Right cardiac atrium (tissue), 5 donors: ENCODE data around the gene CISD1. TPM values are rescaled to one million over a fixed set of nuclear protein-coding genes. Genes with fewer than 3 reads are reported as not detected.
"Not testable (repeated sequence)": the region's sequence is repeated elsewhere in the genome, so short reads cannot be mapped to it uniquely, and the experiment has no call there.

Source experiments
- ATAC-seq, 2 donors: fragments of 200-7000 bp; cut with Tn5 transposase; one replicate each; pipeline versions ENCODE4 v1.8.0 to v1.9.1; 2020; ENCODE audit warnings: moderate library complexity in 2 of 2, mild to moderate bottlenecking in 1 of 2
- DNase-seq, 3 donors: peaks; one replicate each; pipeline ENCODE4 v3.0.0-alpha.2; 2020
- H3K27ac ChIP-seq: one replicate; pipeline ENCODE4 v1.5.1; 2013; ENCODE audit warnings: mild to moderate bottlenecking, low read length, control low read depth, moderate library complexity
- H3K27me3 ChIP-seq: one replicate; pipeline ENCODE4 v1.6.1; 2013; ENCODE audit not compliant: control insufficient read depth, insufficient read depth
- H3K4me1 ChIP-seq: one replicate; pipeline ENCODE4 v1.6.1; 2013; ENCODE audit warnings: low read length; ENCODE audit not compliant: control insufficient read depth, insufficient read depth
- H3K4me3 ChIP-seq: one replicate; pipeline ENCODE4 v1.5.1; 2013; ENCODE audit warnings: low read length, control low read depth
- H3K9me3 ChIP-seq: one replicate; pipeline ENCODE4 v1.6.1; 2013; ENCODE audit warnings: low read length; ENCODE audit not compliant: control insufficient read depth
- WGBS: extraction: QIAGEN DNeasy Blood & Tissue Kit; methylation state at CpG from one replicate; pipeline ENCODE4 v1.1.7; 2013; 5-methylcytosine and 5-hydroxymethylcytosine counted together
- intact Hi-C, 4 donors: fragments of 100-400 bp; cut with DNase I; formaldehyde crosslinking; loops; one replicate each; pipeline versions ENCODE4 v1.11.0 to v1.14.0; 2022 to 2023
- polyA plus RNA-seq: library from polyadenylated mRNA; stranded (reverse); fragments of 200-250 nt; gene quantifications from one replicate; pipeline ENCODE4 v1.2.3, GENCODE V29; 2013
- total RNA-seq, 4 donors: library from RNA; stranded (reverse); fragmentation: NEBNext Ultra II Directional; extraction: Animal tissue kit (Norgen Biotek cat#: 25700); gene quantifications; one replicate each; pipeline ENCODE4 v1.2.1, GENCODE V29; 2021
- donor health status: healthy with polysubstance abuse.
- donor health status: DM: no; HTN: yes; CAD: no.
- donor health status: DM: no; HTN: no; CAD: no.
- donor health status: DM: no; HTN: yes; CAD: no; lungs with severe emphysema.
- donor health status: DM: yes; HTN: yes; CAD: no.

CISD1 gene
- total and polyA plus RNA-seq, 5 donors: 100 to 159 (median 122) TPM

DNA sequence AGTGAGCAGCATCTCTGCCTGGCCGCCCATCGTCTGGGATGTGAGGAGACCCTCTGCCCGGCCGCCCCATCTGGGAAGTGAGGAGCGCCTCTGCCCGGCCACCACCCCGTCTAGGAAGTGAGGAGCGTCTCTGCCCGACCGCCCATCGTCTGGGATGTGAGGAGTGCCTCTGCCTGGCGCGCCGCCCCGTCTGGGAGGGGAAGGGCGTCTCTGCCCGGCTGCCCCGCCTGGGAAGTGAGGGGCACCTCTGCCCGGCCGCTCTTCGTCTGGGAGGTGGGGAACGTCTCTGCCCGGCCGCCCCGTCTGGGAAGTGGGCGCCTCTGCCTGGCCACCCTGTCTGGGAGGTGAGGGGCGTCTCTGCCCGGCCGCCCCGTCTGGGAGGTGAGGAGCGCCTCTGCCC is 25.2 kb upstream of the CISD1 start:
- H3K4me3 ChIP-seq, DNase-seq, ATAC-seq, H3K27ac ChIP-seq, H3K4me1 ChIP-seq, intact Hi-C loops, H3K27me3 ChIP-seq, H3K9me3 ChIP-seq: not testable (repeated sequence)
- 95% methylated on average over 31 of the region's 31 CpGs for WGBS

DNA sequence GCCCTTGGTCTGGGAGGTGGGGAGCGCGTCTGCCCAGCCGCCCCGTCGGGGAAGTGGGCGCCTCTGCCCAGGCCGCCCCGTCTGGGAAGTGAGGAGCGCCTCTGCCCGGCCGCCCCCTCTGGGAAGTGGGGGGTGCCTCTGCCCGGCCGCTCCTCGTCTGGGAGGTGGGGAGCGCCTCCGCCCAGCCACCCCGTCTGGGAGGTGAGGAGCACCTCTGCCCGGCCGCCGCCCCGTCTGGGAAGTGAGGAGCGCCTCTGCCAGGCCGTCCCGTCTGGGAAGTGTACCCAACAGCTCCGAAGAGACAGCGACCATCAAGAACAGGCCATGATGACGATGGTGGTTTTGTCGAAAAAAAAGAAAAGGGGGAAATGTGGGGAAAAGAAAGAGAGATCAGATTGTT is 24.7 kb upstream of the CISD1 start:
- H3K27me3 ChIP-seq, ATAC-seq, H3K9me3 ChIP-seq, H3K27ac ChIP-seq, intact Hi-C loops, H3K4me1 ChIP-seq, H3K4me3 ChIP-seq: not testable (repeated sequence)
- WGBS: 99% methylated on average over 24 of the region's 28 CpGs
- DNase-seq: peak in 1 of 3 donors; percentile 60

DNA sequence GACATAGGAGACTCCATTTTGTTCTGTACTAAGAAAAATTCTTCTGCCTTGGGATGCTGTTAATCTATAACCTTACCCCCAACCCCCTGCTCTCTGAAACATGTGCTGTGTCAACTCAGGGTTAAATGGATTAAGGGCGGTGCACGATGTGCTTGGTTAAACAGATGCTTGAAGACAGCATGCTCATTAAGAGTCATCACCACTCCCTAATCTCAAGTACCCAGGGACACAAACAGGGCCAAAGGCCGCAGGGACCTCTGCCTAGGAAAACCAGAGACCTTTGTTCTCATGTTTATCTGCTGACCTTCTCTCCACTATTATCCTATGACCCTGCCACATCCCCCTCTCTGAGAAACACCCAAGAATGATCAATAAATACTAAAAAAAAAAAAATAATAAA is 24.3 kb upstream of the CISD1 start:
- H3K4me3 ChIP-seq, ATAC-seq, H3K4me1 ChIP-seq, H3K27ac ChIP-seq, H3K27me3 ChIP-seq, H3K9me3 ChIP-seq, intact Hi-C loops, DNase-seq: not testable (repeated sequence)
- 71% methylated on average over 3 of the region's 3 CpGs for WGBS

GRCh38 chr10:58253184-58253583 is 15.8 kb upstream of the CISD1 start:
- Histone ChIP-seq H3K4me3 (no peak overlapping the region), H3K27me3 (no peaks in the 10 kb centered on the region), H3K27ac (no peak overlapping the region), H3K4me1 (no peaks in the 10 kb centered on the region), H3K9me3 (no peaks in the 10 kb centered on the region)
- ATAC-seq (no peak), DNase-seq (no peak)
- 99% methylated on average over 4 of the region's 4 CpGs for WGBS
- intact Hi-C loops: no loop called here

DNA sequence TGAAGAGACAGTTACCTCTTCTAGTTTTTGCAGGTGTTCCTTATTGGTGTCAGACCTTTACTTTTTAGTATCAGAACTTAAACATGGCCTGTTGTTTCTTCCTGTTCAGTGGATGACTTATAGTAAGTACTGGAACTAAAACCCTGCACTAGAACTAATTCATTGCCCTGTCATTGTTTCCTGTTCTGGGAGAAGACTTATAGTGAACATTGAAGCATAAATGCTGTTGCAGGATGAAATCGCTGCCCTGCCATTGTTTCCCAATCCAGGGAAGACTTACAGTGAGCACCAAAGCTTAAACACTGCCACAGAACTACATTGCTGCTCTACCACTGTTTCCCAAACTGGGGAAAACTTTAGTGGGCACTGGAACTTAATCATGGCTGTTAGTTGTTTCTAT is 14.3 kb upstream of the CISD1 start:
- Histone ChIP-seq H3K27me3 (no peaks in the 10 kb centered on the region), H3K4me1 (no peaks in the 10 kb centered on the region), H3K4me3 (no peak overlapping the region), H3K9me3 (no peaks in the 10 kb centered on the region), H3K27ac (no peak overlapping the region)
- no peak for DNase-seq
- intact Hi-C loops: no loop called here
- ATAC-seq: no peak
- WGBS: 100% methylated on average over 1 of the region's 1 CpG

GRCh38 chr10:58256013-58256780 is 12.8 kb upstream of the CISD1 start:
- H3K27ac ChIP-seq, H3K4me1 ChIP-seq, H3K4me3 ChIP-seq, intact Hi-C loops, ATAC-seq, DNase-seq, H3K9me3 ChIP-seq, H3K27me3 ChIP-seq: not testable (repeated sequence)
- WGBS: 92% methylated on average over 7 of the region's 7 CpGs

DNA sequence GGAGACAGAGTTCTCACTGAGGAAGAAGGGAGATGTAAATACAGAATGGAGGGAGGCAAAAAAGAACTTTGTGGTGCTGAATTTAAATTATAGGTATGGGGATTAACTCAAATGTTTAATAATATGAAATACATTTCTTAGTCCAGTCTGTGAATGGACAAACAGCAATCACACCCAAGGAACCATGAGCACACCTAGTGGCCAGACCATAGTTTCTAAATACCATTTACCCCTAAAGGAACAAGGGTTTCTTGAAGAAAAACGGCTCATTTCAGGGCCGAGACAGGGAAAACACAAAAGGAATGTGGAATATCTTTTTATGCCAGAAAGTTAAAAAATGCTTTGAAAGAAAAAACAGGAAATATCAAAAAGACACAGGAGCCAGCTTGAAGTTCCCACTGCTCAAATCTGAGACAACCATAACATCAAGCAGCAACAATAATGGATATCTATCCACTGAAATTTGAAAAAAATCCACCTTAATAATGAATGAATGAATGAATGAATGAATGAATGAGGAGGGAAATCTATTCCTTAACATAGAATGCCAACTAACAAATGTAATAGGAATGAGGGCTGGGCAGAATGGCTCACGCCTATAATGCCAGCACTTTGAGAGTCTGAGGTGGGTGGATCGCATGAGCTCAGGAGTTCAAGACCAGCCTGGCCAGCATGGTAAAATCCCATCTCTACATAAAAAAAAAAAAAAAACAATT is 9.8 kb upstream of the CISD1 start:
- ATAC-seq (no peak), DNase-seq (no peak)
- WGBS: 94% methylated on average over 4 of the region's 4 CpGs
- Histone ChIP-seq H3K27ac (no peak overlapping the region), H3K27me3 (no peaks in the 10 kb centered on the region), H3K4me3 (no peak overlapping the region), H3K4me1 (no peaks in the 10 kb centered on the region), H3K9me3 (no peaks in the 10 kb centered on the region)
- intact Hi-C loops: no loop called here

DNA sequence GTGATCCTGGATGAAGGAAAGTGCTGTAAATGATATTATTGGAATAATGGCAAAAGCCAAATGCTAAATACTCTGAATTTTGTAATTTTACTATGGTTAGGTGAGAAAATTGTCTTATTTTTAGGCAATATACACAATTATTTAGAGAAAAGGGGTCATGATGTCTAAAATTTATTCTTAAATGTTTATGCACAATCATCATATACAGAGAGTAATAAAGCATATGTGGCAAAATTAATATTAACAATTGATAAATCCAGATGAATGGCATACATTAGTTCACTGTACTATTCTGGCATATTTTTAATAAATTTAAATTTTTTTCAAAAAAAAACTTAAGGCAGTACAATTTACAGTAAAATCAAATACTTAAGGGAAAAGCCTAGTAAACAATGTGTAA is 8.6 kb upstream of the CISD1 start:
- Histone ChIP-seq H3K27ac (no peak overlapping the region), H3K27me3 (no peaks in the 10 kb centered on the region), H3K4me1 (no peaks in the 10 kb centered on the region), H3K9me3 (no peaks in the 10 kb centered on the region), H3K4me3 (no peak overlapping the region)
- DNase-seq (no peak), ATAC-seq (no peak)
- intact Hi-C loops: no loop called here

- no peak for DNase-seq
- intact Hi-C loops: no loop called here
- Histone ChIP-seq H3K27me3 (no peaks in the 10 kb centered on the region), H3K4me1 (no peaks in the 10 kb centered on the region), H3K27ac (no peak overlapping the region), H3K4me3 (no peak overlapping the region), H3K9me3 (no peaks in the 10 kb centered on the region)
- no peak for ATAC-seq
These were observed 6.2 kb upstream of the CISD1 start for GRCh38 chr10:58262766-58263165.

- ATAC-seq: no peak
- DNase-seq: no peak
- intact Hi-C loops: no loop called here
- H3K27me3 ChIP-seq: no peaks in the 10 kb centered on the region
- no peak overlapping the region for H3K4me3 ChIP-seq
- no peaks in the 10 kb centered on the region for H3K9me3 ChIP-seq
- H3K4me1 ChIP-seq: no peaks in the 10 kb centered on the region
- WGBS: 54% methylated on average over 5 of the region's 5 CpGs
- H3K27ac ChIP-seq: no peak overlapping the region
These were observed 4.2 kb upstream of the CISD1 start for GRCh38 chr10:58264780-58265179.

GRCh38 chr10:58265249-58265648 is 3.7 kb upstream of the CISD1 start:
- ATAC-seq: no peak
- Histone ChIP-seq H3K27me3 (no peaks in the 10 kb centered on the region), H3K9me3 (no peaks in the 10 kb centered on the region), H3K4me3 (no peak overlapping the region), H3K4me1 (no peaks in the 10 kb centered on the region), H3K27ac (no peak overlapping the region)
- WGBS: 32% methylated on average over 1 of the region's 1 CpG
- intact Hi-C loops: no loop called here
- no peak for DNase-seq
